HG02642 (cell line): Measurements from ENCODE around the gene USP21.
A peak's percentile ranks its signal among the peaks of the same experiment; 100 is the strongest.

Experiments
- ATAC-seq: cut with Tn5 transposase; IDR thresholded peaks from one replicate; pipeline ENCODE4 v1.9.1; 2021; ENCODE audit warnings: mild to moderate bottlenecking; ENCODE audit not compliant: unreplicated experiment, poor library complexity

Gene USP21

GRCh38 chr1:161209790-161210409, 50.6 kb downstream of the USP21 start:
- ATAC-seq = peak; percentile 73

DNA sequence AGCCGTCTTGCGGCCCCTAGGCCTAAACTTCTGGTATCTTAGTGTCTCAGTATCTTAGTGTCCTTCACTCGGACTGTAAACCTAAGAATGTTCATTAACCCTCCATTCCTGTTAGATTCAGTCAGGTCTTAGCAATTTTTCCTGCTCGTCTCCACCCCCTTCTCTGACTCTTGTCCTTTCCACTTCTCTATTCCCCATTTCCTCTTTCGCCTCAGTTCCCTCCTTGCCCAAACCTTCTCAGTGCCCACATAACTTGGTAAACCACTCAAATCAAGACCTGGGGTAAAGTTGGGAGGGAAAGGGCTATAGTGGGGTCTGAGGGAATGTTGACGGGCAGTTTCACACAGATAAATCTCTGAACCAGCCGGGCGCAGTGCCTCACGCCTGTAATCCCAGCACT, 55.1 kb downstream of the USP21 start:
- no peak for ATAC-seq

GRCh38 chr1:161215076-161215475, 55.8 kb downstream of the USP21 start, which contains the start of gene FCER1G:
FCER1G (plus strand) TSS chr1:161215295; CDS start chr1:161215322, 27 bp downstream.
- no peak for ATAC-seq
